ENCODE measurements around the gene OR6B3. TPM values are rescaled to one million over a fixed set of nuclear protein-coding genes. Genes with fewer than 3 reads are reported as not detected.
"Not testable (repeated sequence)": the region's sequence is repeated elsewhere in the genome, so short reads cannot be mapped to it uniquely, and the experiment has no call there.

OR6B3 gene
- polyA plus RNA-seq, 3 donors from 2014 or later, result not detected

DNA sequence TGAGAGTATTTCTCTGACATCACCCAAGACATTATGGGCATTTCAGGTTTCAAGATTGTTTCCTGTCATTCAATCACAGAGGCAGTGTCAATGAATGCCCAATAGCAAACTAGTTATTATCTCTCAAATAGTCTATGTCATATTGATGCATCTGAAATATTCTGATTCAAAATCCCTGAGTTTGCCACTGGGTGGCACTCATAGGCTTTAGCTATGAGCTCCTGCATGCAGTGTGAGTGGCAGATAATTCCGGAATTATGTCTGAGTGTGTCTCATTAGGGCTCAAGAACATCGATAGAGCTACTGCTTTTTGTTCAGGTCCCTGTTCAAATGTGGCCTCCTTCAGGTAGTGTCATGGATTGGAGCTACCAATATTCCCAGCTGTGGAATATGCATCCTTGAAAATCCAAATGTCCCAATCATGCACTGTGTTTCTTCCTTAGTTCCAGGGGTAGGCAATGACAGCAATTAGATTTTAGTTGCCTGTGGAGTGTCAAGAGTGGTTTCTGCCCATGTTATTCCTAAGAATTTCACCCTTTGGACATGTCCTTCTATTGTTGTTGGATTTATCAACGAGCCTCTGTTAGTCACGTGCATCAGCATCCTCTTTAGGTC is 7.8 kb upstream of the OR6B3 start:
- H3K36me3 Mint-ChIP-seq, result no peaks in the 10 kb centered on the region
- no peaks in the 10 kb centered on the region for H3K9me3 Mint-ChIP-seq
- peaks cover 3 to 18% (median 4%) of the 10 kb centered on the region in 3 donors for H3K27me3 Mint-ChIP-seq (ENCODE audit: low read depth in 3 of 3)
- H3K4me3 Mint-ChIP-seq, result no peak overlapping the region
- H3K4me1 Mint-ChIP-seq, result no peaks in the 10 kb centered on the region
- DNase-seq, result peak; percentile 16 to 40 (median 28)
- no peak overlapping the region for H3K27ac Mint-ChIP-seq

DNA sequence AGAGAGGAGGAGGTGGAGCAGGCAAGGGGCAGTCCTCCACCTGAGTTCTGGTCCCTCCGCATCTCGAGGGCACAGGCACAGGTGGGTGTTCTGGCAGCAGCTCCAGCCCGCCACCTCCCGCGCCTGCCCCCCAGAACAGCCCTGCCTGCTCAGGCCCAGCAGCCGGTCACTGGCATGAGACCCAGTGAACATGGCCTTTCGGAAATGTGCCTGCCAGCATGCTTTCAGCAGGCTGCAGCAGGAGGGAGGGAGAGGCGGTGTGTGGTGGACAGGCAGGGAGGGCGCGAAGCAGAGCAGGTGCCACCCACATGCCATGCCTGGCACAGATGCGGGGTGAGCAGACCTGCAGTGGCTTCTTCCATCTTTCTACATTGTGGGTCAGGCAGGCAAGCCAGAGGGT is 3.4 kb upstream of the OR6B3 start:
- H3K4me1 Mint-ChIP-seq, result no peaks in the 10 kb centered on the region
- peaks cover 4 to 19% (median 8%) of the 10 kb centered on the region in 3 donors for H3K27me3 Mint-ChIP-seq (ENCODE audit: low read depth in 3 of 3)
- no peak overlapping the region for H3K27ac Mint-ChIP-seq
- H3K9me3 Mint-ChIP-seq, result no peaks in the 10 kb centered on the region
- no peak overlapping the region for H3K4me3 Mint-ChIP-seq
- H3K36me3 Mint-ChIP-seq, result no peaks in the 10 kb centered on the region
- DNase-seq, result no peak

DNA sequence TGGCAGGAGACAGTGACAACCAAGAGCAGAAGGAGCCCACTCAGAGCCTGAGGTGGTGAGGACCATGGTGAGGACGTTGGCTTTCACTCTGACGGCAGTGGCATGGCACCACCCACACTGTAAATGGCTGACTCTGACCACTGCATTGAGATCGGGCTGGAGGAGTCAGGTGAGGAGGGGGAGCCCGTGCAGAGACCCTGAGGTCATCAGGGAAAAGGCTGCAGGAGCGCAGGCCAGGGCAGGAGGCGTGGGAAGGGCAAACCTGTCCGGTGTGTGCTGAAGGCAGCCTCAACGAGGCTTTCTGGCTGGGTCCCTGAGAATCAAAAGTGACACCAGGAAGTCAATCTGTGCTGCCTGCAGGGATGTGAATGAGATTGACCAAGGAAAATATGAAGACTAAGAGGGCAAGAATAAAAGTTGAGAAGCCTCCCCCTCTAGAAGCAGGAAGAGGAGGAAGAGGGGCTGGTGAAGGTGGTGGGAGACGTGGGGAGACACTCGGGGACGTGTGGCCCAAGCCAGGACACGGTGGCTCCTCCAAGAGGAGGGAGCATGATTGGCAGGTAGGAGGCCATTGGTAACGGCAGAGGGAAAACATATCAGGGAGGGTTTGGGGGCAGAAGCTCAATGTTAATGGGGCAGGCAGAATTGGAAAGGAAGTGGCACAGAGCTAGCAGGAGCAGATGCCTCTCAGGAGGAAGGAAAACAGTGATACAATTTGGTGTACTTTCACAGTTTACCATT is 2.0 kb upstream of the OR6B3 start:
- peaks cover 4 to 19% (median 8%) of the 10 kb centered on the region in 3 donors for H3K27me3 Mint-ChIP-seq (ENCODE audit: low read depth in 3 of 3)
- no peaks in the 10 kb centered on the region for H3K36me3 Mint-ChIP-seq
- H3K9me3 Mint-ChIP-seq, result no peaks in the 10 kb centered on the region
- no peak for DNase-seq
- H3K4me3 Mint-ChIP-seq, result no peak overlapping the region
- H3K4me1 Mint-ChIP-seq, result no peaks in the 10 kb centered on the region
- H3K27ac Mint-ChIP-seq, result no peak overlapping the region

DNA sequence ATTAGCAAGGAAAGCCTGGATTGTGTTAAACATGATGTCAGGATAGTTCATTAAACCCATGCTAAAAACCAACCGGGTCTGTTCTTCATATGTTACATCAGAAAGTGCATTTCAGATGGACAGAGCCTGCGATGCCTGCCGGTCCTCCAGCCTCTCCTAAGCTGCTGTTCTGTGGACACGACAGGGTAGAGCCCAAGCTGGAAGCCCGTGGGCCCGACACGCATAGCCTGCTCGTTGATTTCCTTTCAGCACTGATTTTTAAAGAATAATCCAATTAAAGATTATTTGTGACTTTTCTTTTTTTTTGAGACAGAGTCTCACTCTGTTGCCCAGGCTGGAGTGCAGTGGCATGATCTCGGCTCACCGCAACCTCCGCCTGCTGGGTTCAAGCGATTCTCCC is 797 bp downstream of the OR6B3 start:
- Mint-ChIP-seq H3K27ac (no peak overlapping the region), H3K36me3 (no peaks in the 10 kb centered on the region), H3K4me3 (no peak overlapping the region), H3K27me3 (ENCODE audit: low read depth in 3 of 3) (peaks cover 1 to 22% (median 7%) of the 10 kb centered on the region in 3 donors), H3K4me1 (no peaks in the 10 kb centered on the region), H3K9me3 (no peaks in the 10 kb centered on the region)
- no peak for DNase-seq

DNA sequence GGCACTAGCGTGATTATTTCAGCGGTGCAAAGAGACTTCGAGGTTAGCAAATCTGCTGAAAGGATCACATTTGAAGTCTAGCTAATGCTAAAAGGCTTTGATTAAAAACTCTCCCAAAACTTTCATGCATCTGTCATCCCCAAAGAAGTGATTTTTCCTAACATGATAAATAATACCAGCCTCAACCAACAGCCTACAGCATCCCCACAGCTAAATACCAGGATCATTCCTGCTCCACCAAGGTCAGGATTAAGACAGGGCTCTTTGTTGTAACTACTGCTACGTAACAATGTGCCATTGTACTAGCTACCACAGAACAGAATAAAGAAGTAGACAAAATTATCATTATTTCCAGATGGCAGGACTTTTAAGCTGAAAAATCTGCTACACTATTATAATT is 1.6 kb downstream of the OR6B3 start:
- Mint-ChIP-seq H3K4me3 (no peak overlapping the region), H3K9me3 (no peaks in the 10 kb centered on the region), H3K27me3 (ENCODE audit: low read depth in 3 of 3) (peaks cover 1 to 22% (median 10%) of the 10 kb centered on the region in 3 donors), H3K27ac (no peak overlapping the region), H3K36me3 (no peaks in the 10 kb centered on the region), H3K4me1 (no peaks in the 10 kb centered on the region)
- no peak for DNase-seq

DNA sequence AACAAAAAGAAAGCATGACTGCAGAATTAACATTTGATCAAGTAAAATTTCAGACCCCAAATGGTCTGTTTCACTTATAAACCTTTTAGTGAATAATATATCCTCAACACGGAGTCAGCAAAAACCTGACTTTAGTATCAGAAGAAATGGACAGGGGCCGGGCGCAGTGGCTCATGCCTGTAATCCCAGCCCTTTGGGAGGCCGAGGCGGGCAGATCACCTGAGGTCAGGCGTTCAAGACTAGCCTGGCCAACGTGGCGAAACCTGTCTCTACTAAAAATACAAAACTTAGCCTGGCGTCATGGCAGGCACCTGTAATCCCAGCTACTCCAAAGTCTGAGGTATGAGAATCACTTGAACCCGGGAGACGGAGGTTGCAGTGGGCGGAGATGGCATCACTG is 3.0 kb downstream of the OR6B3 start:
- no peak for DNase-seq
- Mint-ChIP-seq H3K36me3 (no peaks in the 10 kb centered on the region), H3K4me1 (no peaks in the 10 kb centered on the region), H3K27ac (no peak overlapping the region), H3K27me3 (ENCODE audit: low read depth in 3 of 3) (peaks cover 1 to 18% (median 10%) of the 10 kb centered on the region in 3 donors), H3K4me3 (no peak overlapping the region), H3K9me3 (no peaks in the 10 kb centered on the region)

DNA sequence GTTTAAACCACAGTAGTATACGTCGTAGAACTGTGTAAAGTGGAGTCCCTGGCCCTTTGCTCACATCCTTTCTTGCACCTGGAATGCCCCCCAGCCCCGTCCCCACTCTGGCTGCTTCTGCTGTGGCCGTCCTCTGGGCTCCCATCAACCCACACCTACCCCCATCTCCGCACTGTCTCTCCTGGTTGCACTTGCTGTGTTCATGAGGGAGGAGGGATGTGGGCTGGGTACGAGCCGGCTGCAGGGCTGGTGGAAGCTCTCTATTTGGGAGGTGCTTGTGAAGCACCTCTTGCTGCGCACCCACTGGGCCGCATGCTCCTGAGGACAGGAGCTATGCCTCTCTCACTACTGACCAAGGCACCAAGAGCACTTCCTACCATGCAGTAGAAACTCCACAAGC is 5.1 kb downstream of the OR6B3 start:
- no peaks in the 10 kb centered on the region for H3K4me1 Mint-ChIP-seq
- H3K9me3 Mint-ChIP-seq, result no peaks in the 10 kb centered on the region
- H3K27me3 Mint-ChIP-seq (ENCODE audit: low read depth in 3 of 3), result peaks cover 4 to 13% (median 9%) of the 10 kb centered on the region in 3 donors
- no peak overlapping the region for H3K4me3 Mint-ChIP-seq
- no peak overlapping the region for H3K27ac Mint-ChIP-seq
- DNase-seq, result no peak
- no peaks in the 10 kb centered on the region for H3K36me3 Mint-ChIP-seq

DNA sequence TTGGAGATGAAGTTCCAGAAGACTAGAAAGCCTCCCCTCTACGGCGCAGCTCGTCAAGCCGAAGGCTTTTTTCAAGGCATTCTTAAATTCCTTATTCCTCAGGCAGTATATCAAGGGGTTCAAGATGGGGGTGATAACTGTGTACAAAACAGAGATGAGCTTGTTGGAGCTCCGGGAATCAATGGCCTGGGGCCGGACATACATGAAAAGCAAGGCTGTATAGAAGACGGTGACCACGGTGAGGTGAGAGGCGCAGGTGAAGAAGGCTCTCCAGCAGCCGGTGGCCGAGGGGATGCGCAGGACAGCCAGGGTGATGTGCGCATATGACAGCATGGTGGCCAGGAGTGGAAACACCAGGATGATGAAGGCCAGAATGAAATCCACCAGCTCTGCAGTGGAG is 8.2 kb downstream of the OR6B3 start:
- Mint-ChIP-seq H3K27ac (no peak overlapping the region), H3K4me1 (no peaks in the 10 kb centered on the region)

DNA sequence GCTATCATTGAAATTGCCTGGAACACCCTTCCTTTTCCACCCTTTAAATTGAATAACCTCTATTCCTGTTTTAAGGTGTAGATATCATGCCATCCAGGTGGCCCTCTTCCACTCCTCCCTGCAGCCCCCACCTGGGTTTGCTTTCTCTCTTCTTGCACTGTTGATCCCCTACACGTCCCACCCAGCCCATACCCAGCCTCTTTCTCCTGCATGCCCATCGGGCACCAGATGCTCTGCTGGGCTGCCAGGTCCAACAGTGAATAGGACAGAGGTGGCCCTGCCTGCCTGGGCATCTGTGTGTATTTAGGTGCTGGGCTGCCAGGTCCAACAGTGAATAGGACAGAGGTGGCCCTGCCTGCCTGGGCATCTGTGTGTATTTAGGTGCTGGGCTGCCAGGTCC is 9.2 kb downstream of the OR6B3 start:
- H3K27ac Mint-ChIP-seq, H3K9me3 Mint-ChIP-seq, H3K4me1 Mint-ChIP-seq, DNase-seq, H3K4me3 Mint-ChIP-seq, H3K36me3 Mint-ChIP-seq: not testable (repeated sequence)
- peaks cover 7 to 11% (median 9%) of the 10 kb centered on the region in 3 donors for H3K27me3 Mint-ChIP-seq (ENCODE audit: low read depth in 3 of 3)

More for the DNA sequence above, 8.2 kb downstream of the OR6B3 start:
- no peaks in the 10 kb centered on the region for H3K9me3 Mint-ChIP-seq
- H3K27me3 Mint-ChIP-seq (ENCODE audit: low read depth in 3 of 3), result peaks cover 7 to 14% (median 9%) of the 10 kb centered on the region in 3 donors
- no peaks in the 10 kb centered on the region for H3K36me3 Mint-ChIP-seq
- H3K4me3 Mint-ChIP-seq, result no peak overlapping the region
- DNase-seq, result no peak

DNA sequence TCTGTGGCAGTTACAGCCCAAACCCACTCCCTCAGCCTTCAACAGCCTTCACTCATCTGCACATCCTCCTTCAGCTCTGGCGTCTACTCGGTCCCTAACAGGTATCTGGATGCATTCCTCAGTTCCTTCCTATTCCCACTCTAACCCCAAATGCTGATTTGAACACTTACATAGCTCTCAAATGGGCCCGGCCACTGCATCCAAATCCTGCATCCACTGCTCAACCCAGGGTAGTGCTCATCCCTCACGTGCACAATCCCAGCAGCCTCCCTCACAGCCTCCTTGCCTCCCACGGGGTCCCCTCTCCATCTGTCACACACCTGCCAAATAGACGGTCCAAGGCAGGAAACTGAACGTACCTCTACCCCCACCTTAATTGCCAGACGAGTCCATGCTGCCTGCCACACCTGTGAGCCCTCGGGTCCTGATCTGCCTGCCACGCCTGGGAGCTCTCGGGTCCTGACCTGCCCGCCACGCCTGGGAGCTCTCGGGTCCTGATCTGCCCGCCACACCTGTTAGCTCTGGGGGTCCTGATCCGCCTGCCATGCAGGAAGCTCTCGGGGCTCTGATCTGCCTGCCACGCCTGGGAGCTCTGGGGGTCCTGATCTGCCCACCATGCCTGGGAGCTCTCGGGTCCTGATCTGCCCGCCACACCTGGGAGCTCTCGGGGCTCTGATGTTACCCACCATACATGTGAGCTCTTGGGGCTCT is 9.9 kb downstream of the OR6B3 start:
- no peaks in the 10 kb centered on the region for H3K9me3 Mint-ChIP-seq
- no peaks in the 10 kb centered on the region for H3K4me1 Mint-ChIP-seq
- H3K27ac Mint-ChIP-seq, result no peak overlapping the region
- peaks cover 7 to 9% (median 8%) of the 10 kb centered on the region in 3 donors for H3K27me3 Mint-ChIP-seq (ENCODE audit: low read depth in 3 of 3)
- no peak for DNase-seq
- H3K36me3 Mint-ChIP-seq, result no peaks in the 10 kb centered on the region
- no peak overlapping the region for H3K4me3 Mint-ChIP-seq

DNA sequence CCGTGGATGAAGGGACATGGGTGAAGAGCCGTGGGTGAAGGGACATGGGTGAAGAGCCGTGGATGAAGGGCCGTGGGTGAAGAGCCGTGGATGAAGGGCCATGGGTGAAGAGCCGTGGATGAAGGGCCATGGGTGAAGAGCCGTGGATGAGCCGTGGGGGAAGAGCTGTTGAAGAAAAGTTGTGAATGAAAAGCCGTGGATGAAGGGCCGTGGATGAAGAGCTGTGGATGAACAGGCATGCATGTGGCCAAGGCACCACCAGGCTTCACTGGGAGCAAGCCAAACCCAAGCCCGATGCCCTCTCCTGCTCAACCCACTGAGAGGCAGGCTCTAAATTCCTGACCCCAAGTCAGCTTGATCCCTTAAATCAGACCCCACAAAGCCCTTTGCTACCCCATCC is 10.6 kb downstream of the OR6B3 start:
- no peaks in the 10 kb centered on the region for H3K4me1 Mint-ChIP-seq
- no peak overlapping the region for H3K27ac Mint-ChIP-seq
- H3K4me3 Mint-ChIP-seq, result no peak overlapping the region
- H3K36me3 Mint-ChIP-seq, result no peaks in the 10 kb centered on the region
- H3K9me3 Mint-ChIP-seq, result no peaks in the 10 kb centered on the region
- DNase-seq, result no peak
- peaks cover 7 to 9% (median 7%) of the 10 kb centered on the region in 3 donors for H3K27me3 Mint-ChIP-seq (ENCODE audit: low read depth in 3 of 3)

DNA sequence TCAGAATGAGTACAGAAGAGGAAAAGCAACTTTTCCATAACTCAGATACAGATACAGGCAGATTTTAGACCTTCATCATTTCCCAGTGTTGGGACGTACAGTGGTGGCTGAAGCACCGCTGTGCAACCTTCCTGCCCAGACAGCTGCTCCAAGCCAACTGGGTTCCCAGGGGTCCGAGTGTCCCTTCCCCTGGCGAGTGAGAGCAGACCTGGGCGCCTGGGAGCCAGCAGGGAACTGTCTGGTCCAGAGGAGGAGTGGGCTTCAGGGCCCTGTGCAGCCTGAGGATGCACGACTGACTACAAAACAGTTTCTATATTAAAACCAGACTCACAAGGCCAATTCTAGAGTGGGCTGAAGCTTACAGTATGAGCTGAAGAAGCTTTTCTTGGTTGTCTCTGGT is 12.0 kb downstream of the OR6B3 start:
- Mint-ChIP-seq H3K27me3 (ENCODE audit: low read depth in 3 of 3) (peaks cover 11 to 12% (median 11%) of the 10 kb centered on the region in 3 donors), H3K4me3 (no peak overlapping the region), H3K4me1 (no peaks in the 10 kb centered on the region), H3K36me3 (no peaks in the 10 kb centered on the region), H3K9me3 (no peaks in the 10 kb centered on the region), H3K27ac (no peak overlapping the region)
- DNase-seq, result no peak

DNA sequence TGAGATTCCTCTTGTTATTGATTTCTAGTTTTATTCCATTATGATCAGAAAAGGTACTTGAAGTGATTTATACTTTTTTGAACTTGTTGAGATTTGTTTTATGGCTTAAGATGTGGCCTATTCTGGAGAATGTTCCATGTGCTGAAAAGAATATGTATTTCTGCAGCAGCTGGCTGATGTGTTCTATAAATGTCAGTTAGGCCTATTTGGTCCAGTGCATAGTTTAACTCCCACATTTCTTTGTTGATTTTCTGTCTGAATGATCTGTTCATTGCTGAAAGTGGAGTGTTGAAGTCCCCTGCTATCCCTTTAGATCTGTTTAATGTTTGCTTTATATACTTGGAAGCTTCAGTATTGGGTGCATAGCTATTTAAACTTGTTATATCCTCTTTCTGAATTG is 16.0 kb downstream of the OR6B3 start:
- Mint-ChIP-seq H3K27me3 (ENCODE audit: low read depth in 3 of 3) (peaks cover 5 to 10% (median 9%) of the 10 kb centered on the region in 3 donors), H3K27ac (no peak overlapping the region), H3K4me3 (no peak overlapping the region), H3K4me1 (no peaks in the 10 kb centered on the region), H3K36me3 (no peaks in the 10 kb centered on the region), H3K9me3 (peaks cover 0 to 2% (median 0%) of the 10 kb centered on the region in 6 donors)
- DNase-seq, result no peak

DNA sequence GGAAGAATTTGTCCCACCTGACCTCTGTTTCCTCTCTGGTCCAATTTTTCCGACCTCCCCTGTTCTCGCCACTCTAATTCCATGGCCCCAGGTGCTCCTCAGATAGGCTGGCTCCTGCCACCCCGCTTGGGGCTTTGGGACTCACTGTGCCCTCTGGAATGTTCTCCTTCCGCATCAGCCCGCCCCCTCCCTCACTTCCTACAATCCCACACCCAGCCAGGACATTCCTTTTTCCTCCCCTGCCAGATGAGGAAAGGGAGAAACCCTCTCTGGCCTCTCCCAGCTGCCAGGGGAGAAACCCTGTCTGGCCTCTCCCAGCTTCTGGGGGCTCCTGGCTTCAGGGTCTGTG is 20.0 kb downstream of the OR6B3 start:
- no peaks in the 10 kb centered on the region for H3K4me1 Mint-ChIP-seq
- no peaks in the 10 kb centered on the region for H3K36me3 Mint-ChIP-seq
- no peak for DNase-seq
- no peak overlapping the region for H3K4me3 Mint-ChIP-seq
- H3K27ac Mint-ChIP-seq, result no peak overlapping the region
- H3K9me3 Mint-ChIP-seq, result peaks cover 0 to 2% (median 0%) of the 10 kb centered on the region in 6 donors
- H3K27me3 Mint-ChIP-seq (ENCODE audit: low read depth in 3 of 3), result peaks cover 5 to 16% (median 12%) of the 10 kb centered on the region in 3 donors
